ENCODE data around the gene DLGAP1.

DNA sequence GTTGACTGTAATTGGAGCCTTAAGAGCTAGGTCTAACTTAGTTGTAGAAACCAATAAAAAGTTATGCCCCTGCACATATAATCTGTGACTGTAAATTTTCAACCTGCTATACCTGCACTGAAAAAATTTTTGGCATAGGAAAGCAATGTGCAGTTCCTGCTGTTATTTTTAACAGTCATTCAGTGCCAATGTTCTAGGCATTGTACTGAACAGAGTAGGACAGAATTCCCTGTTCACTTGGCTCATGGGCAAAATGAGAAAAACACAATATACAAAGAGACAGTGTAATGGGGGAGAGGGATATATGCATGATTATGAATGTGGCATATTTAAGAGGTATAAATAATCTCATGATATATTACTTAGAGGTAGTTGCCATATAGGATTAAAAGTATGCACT is 547.2 kb downstream of the DLGAP1 start:
- TF ChIP-seq, protein P1, sequence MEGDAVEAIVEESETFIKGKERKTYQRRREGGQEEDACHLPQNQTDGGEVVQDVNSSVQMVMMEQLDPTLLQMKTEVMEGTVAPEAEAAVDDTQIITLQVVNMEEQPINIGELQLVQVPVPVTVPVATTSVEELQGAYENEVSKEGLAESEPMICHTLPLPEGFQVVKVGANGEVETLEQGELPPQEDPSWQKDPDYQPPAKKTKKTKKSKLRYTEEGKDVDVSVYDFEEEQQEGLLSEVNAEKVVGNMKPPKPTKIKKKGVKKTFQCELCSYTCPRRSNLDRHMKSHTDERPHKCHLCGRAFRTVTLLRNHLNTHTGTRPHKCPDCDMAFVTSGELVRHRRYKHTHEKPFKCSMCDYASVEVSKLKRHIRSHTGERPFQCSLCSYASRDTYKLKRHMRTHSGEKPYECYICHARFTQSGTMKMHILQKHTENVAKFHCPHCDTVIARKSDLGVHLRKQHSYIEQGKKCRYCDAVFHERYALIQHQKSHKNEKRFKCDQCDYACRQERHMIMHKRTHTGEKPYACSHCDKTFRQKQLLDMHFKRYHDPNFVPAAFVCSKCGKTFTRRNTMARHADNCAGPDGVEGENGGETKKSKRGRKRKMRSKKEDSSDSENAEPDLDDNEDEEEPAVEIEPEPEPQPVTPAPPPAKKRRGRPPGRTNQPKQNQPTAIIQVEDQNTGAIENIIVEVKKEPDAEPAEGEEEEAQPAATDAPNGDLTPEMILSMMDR (IDR thresholded peaks at IDR 0.05 in 4 of 5, conservative IDR thresholded peaks at IDR 0.05 in 1 of 5): no peak
- no peak for TF ChIP-seq POLR2A (IDR thresholded peaks at IDR 0.05)
